Upper lobe of left lung (tissue), 6 donors: ENCODE measurements around the gene NPPC. TPM values are rescaled to one million over a fixed set of nuclear protein-coding genes. Genes with fewer than 3 reads are reported as not detected.
A peak's percentile ranks its signal among the peaks of the same experiment; 100 is the strongest.
"Not testable (repeated sequence)": the region's sequence is repeated elsewhere in the genome, so short reads cannot be mapped to it uniquely, and the experiment has no call there.

ENCODE experiments used
- ATAC-seq, 2 donors: fragments of 200-7000 bp; cut with Tn5 transposase; one replicate each; pipeline ENCODE4 v1.9.1; 2022; ENCODE audit warnings: mild to moderate bottlenecking in 2 of 2, moderate library complexity in 2 of 2; ENCODE audit not compliant: low FRiP score in 2 of 2
- DNase-seq, 2 donors: peaks; one replicate each; pipeline ENCODE4 v3.0.0-alpha.2; 2019 to 2020
- H3K27ac ChIP-seq, 4 donors: fragments of 200-600 bp; sonication (generic); one replicate each; pipeline ENCODE4 v1.5.1; 2016 to 2019
- H3K27me3 ChIP-seq, 4 donors: fragments of 200-600 bp; sonication (generic); one replicate each; pipeline ENCODE4 v1.5.1; 2017 to 2019
- H3K36me3 ChIP-seq, 4 donors: fragments of 200-600 bp; sonication (generic); one replicate each; pipeline ENCODE4 v1.5.1; 2016 to 2019
- H3K4me1 ChIP-seq, 4 donors: fragments of 200-600 bp; sonication (generic); one replicate each; pipeline ENCODE4 v1.5.1; 2018 to 2019
- H3K4me3 ChIP-seq, 4 donors: fragments of 200-600 bp; sonication (generic); one replicate each; pipeline ENCODE4 v1.5.1; 2017 to 2019; ENCODE audit warnings: mild to moderate bottlenecking in 2 of 4, moderate library complexity in 1 of 4
- H3K9me3 ChIP-seq, 4 donors: fragments of 200-600 bp; sonication (generic); one replicate each; pipeline ENCODE4 v1.5.1; 2018 to 2019
- CTCF ChIP-seq, 6 experiments: fragments of 450-650 bp in 4 of 6; fragments of 200-600 bp in 2 of 6; sonication (generic) in 2 of 6; IDR thresholded peaks; one replicate each; pipeline ENCODE4 v1.5.1; 2016 to 2019; ENCODE audit warnings: antibody characterized with exemption in 6 of 6
- EP300 ChIP-seq, 4 donors: sonication (generic); formaldehyde crosslinking; IDR thresholded peaks; one replicate each; pipeline ENCODE4 v1.5.1; 2017; ENCODE audit warnings: antibody characterized with exemption in 4 of 4, control low read depth in 2 of 4
- POLR2A ChIP-seq, 4 donors: fragments of 450-650 bp; IDR thresholded peaks; one replicate each; pipeline ENCODE4 v1.5.1; 2016 to 2017; ENCODE audit warnings: antibody characterized with exemption in 4 of 4, mild to moderate bottlenecking in 2 of 4
- POLR2AphosphoS5 ChIP-seq, 2 donors: sonication (generic); formaldehyde crosslinking; IDR thresholded peaks; one replicate each; pipeline ENCODE4 v1.5.1; 2017; ENCODE audit warnings: antibody characterized with exemption in 2 of 2
- WGBS, 2 donors: methylation state at CpG; one replicate each; pipeline ENCODE4 v1.1.5; 2017 to 2018; 5-methylcytosine and 5-hydroxymethylcytosine counted together
- total RNA-seq, 6 donors: library from RNA; depleted of rRNA in 4 of 6; stranded (reverse); fragments of >200 nt in 4 of 6; gene quantifications; one replicate each; pipeline versions ENCODE4 v1.1.0 to v1.2.1, GENCODE V29; 2016 to 2021
- donor health status: DM: no; HTN: no; CAD: no; lungs with moderate emphysema.
- donor health status: DM: no; HTN: yes; CAD: no; lungs with severe emphysema.

The NPPC gene
- total RNA-seq, 6 donors from 2014 or later: not detected

DNA sequence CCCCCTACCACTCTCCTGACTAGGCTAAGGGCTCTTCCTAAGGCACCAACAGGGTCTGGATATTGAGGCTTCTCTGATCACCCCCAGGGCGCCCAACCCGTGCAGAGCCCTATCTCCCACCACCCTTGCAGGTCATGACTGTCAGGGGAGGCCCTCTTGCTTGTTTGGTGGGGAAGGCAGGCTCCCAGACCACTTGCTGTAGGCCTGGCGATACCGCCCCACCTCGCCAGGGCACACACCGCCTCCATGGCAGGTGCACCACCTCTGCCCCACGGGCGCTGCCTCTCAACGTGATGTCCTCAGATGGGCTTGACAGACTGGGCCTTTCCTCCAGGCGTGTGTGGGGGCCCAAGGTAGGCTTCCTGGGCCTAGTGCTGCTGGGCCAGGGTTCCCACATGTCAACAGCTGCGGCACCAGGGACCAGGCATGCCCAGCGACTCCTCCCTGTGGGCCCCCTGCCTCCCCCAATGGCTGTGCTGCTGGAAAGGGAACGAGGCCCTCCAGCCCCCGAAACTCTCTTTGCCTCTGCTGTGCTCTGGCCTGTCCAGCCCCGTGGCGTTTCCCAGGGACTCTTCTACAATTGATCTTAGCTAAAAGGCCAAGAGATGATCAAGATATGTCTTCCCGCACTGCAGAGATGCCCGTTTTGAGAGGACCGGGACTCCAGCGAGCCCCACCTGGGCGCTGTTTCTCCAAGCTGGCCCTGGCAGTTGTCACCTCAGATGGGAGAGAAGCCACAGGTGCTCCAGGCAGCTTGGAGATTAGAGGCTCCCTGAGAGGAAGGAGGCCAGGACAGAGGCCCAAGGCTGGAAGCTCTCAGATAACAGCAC lies 7.5 kb downstream of the NPPC start:
- Histone ChIP-seq H3K4me1 (no peaks in the 10 kb centered on the region), H3K4me3 (no peak overlapping the region), H3K27me3 (no peaks in the 10 kb centered on the region), H3K9me3 (no peaks in the 10 kb centered on the region), H3K27ac (no peak overlapping the region), H3K36me3 (no peaks in the 10 kb centered on the region)
- 92 to 97% methylated on average over 11 to 15 of the region's 21 CpGs for WGBS, 2 donors
- TF ChIP-seq POLR2A (IDR thresholded peaks at IDR 0.05): no peak
- no peak for TF ChIP-seq EP300 (IDR thresholded peaks at IDR 0.05)
- no peak for TF ChIP-seq POLR2AphosphoS5 (IDR thresholded peaks at IDR 0.05)
- no peak for TF ChIP-seq CTCF (IDR thresholded peaks at IDR 0.05)
- DNase-seq (peak in 1 of 2 donors; percentile 58), ATAC-seq (peak; percentile 8 to 9)

DNA sequence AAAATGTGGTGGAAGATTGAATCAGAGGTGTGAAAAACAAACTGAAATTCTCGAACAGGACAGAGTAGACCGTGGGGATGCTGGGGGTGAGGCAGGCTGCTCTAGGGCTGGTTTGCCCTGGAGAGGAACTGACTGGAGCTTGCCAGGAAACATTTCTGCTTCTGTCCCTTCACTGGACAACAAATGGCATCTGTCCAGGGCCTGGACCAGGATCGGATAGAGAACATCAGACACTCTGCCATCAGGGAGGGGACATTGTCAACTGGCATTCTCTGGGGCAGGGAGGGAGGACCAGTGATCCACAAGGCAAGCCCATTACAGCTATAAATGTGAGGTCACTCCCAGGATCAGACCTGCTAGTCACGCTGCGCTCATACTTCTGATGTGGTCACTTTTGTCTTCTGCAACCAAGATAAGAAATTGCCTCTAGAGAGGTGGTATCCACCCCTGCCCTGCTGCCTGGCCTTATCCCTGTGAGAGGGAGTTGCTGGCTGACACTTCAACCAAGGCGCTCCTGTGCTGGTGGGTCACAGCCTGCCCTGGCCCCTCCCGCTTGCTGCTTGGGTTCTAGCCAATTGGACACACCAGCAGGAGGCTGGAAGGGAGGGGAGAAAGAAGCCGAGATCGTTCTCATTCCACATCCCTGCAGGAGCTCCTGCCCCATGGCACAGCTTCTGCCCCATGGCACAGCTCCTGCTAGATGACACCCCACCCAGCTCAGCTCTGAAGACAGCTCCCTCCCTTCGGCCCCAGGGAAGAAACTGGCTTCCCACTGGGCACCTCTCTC lies 8.7 kb downstream of the NPPC start:
- H3K27me3 ChIP-seq: no peaks in the 10 kb centered on the region
- no peak overlapping the region for H3K27ac ChIP-seq
- no peaks in the 10 kb centered on the region for H3K4me1 ChIP-seq
- H3K4me3 ChIP-seq: no peak overlapping the region
- WGBS, 2 donors: 49 to 58% methylated on average over 9 to 10 of the region's 10 CpGs
- no peaks in the 10 kb centered on the region for H3K36me3 ChIP-seq
- ATAC-seq (peak in 1 of 2 donors; percentile 59), DNase-seq (no peak)
- H3K9me3 ChIP-seq: no peaks in the 10 kb centered on the region
- TF ChIP-seq EP300 (IDR thresholded peaks at IDR 0.05): no peak
- no peak for TF ChIP-seq POLR2A (IDR thresholded peaks at IDR 0.05)
- TF ChIP-seq CTCF (IDR thresholded peaks at IDR 0.05): no peak
- no peak for TF ChIP-seq POLR2AphosphoS5 (IDR thresholded peaks at IDR 0.05)

DNA sequence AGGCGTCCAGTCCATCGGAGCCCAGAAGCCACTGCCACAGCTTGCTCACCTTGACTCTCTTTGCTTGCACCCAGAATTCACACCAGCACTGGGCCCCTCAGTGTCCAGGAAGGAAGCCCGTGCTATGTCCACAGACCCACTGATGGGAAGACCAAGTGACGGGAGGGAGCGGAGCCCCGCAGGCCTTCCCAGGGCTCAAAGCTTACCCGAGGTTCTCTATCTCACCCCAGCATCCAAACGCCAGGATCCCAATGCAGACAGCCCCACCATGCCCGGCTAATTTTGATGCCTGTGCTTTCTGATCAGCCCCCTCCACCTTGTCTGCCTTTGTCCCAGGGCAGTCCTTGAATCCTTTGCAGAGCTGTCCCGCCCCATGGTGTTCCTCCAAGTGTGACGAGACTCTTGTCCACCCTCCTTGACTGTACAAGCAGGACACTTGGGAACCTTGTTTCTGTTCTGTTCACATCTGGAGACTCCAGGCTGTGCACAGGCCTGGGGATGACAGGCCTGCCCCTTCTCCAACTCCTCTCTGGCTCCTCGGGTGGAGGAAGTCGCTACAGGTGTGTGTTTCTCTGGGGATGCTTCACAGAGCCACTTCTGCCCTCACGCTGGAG lies 12.0 kb downstream of the NPPC start:
- Histone ChIP-seq H3K4me3 (no peak overlapping the region), H3K27ac (no peak overlapping the region), H3K36me3 (no peaks in the 10 kb centered on the region), H3K4me1 (no peaks in the 10 kb centered on the region), H3K27me3 (no peaks in the 10 kb centered on the region), H3K9me3 (no peaks in the 10 kb centered on the region)
- 90 to 93% methylated on average over 10 to 13 of the region's 14 CpGs for WGBS, 2 donors
- no peak for DNase-seq
- TF ChIP-seq POLR2AphosphoS5 (IDR thresholded peaks at IDR 0.05) (no peak), EP300 (IDR thresholded peaks at IDR 0.05) (no peak), POLR2A (IDR thresholded peaks at IDR 0.05) (no peak)
- ATAC-seq: no peak

- TF ChIP-seq EP300 (IDR thresholded peaks at IDR 0.05): no peak
- ATAC-seq (peak in 1 of 2 donors; percentile 24), DNase-seq (no peak)
- Histone ChIP-seq H3K36me3 (no peaks in the 10 kb centered on the region), H3K27me3 (no peaks in the 10 kb centered on the region), H3K4me3 (no peak overlapping the region), H3K9me3 (no peaks in the 10 kb centered on the region), H3K4me1 (no peaks in the 10 kb centered on the region), H3K27ac (no peak overlapping the region)
- 60 to 64% methylated on average over 6 of the region's 6 CpGs for WGBS, 2 donors
Measured at GRCh38 chr2:231911381-231911780, 14.8 kb downstream of the NPPC start.

DNA sequence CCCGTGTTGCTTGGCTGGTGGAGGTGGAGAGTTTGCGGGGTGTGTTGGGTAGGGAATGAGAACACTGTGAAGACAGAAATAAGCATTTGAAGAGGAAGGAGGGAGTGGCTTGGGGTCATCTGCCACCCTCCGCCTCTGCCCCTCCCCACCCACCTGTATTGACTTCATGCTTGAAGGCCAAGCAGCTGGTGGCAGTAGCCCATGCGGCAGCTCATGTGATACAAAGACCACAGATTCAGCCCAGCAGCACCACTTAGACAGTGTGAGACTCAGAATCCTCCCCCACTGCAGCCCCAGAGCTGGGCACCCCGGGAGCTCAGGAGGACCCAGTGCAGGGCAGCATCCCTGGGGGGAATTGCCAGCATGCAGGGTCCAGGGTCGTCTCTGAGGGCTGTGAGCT lies 15.4 kb downstream of the NPPC start:
- no peaks in the 10 kb centered on the region for H3K9me3 ChIP-seq
- DNase-seq (no peak), ATAC-seq (peak in 1 of 2 donors; percentile 6)
- H3K4me1 ChIP-seq: no peaks in the 10 kb centered on the region
- H3K27ac ChIP-seq: no peak overlapping the region
- TF ChIP-seq POLR2A (IDR thresholded peaks at IDR 0.05): no peak
- no peak for TF ChIP-seq EP300 (IDR thresholded peaks at IDR 0.05)
- no peak for TF ChIP-seq CTCF (IDR thresholded peaks at IDR 0.05)
- TF ChIP-seq POLR2AphosphoS5 (IDR thresholded peaks at IDR 0.05): no peak
- 79 to 84% methylated on average over 5 to 6 of the region's 6 CpGs for WGBS, 2 donors
- no peak overlapping the region for H3K4me3 ChIP-seq
- no peaks in the 10 kb centered on the region for H3K36me3 ChIP-seq
- H3K27me3 ChIP-seq: no peaks in the 10 kb centered on the region

- H3K36me3 ChIP-seq, H3K27ac ChIP-seq, H3K27me3 ChIP-seq, DNase-seq, H3K4me1 ChIP-seq, H3K4me3 ChIP-seq, ATAC-seq, H3K9me3 ChIP-seq: not testable (repeated sequence)
- 70 to 76% methylated on average over 4 to 7 of the region's 7 CpGs for WGBS, 2 donors
Measured at GRCh38 chr2:231910161-231910560, 16.0 kb downstream of the NPPC start.
